EL (cell line): ENCODE measurements around the gene NCK1.
A peak's percentile ranks its signal among the peaks of the same experiment; 100 is the strongest.

Source experiments
- DNase-seq: peaks from one replicate; pipeline ENCODE4 v3.0.0-alpha.2; 2016

NCK1 gene

DNA sequence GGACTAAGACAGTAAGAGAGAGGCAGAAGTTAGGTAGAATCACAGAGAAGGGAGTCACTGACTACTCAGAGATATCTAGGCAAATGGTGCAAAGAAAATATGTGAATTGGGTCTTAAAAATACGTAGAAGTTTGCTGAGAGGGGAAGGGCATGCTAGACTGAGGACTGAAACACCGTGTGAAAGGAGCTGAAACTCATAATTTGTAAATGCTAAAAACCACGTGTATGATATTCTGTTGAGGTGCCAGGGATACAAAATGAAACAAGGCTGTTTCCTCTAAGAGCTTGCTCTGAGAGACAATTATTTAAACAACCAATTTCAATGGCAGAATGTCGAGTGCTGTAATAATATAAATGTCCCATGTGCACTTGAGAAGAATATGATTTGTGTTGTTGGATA is 47.2 kb downstream of the NCK1 start:
- DNase-seq, result no peak

DNA sequence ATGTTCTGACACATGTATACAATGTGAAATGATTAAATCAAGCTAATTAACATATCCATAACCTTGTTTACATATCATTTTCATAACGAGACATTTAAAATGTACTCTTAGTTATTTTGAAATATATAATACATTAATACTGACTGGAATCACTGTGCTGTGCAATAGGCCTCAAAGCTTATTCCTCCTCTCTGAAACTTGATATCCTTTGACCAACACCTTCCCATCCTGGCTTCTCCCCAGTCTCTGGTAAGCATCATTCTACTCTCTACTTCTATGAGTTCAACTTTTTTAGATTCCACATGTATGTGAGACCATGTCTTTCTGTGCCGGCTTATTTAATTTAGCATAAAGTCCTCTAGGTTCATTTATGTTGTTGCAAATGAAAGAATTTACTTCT is 48.7 kb downstream of the NCK1 start:
- no peak for DNase-seq

DNA sequence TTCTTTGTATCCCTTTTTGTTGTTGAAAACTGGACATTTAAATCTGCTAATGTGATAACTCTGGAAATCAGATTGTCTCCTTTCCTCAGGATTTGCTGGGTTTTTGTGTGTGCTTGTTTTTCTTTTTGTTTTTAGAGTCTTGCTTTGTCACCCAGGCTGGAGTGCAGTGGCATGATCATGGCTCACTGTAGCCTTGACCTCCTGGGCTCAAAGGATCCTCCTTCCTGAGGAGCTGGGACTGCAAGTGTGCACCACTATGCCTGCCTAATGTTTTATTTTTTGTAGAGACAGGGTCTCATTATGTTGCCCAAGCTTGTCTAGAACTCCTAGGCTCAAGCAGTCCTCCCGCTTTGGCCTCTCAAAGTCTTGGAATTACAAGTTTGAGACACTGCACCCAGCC is 51.2 kb downstream of the NCK1 start:
- no peak for DNase-seq

DNA sequence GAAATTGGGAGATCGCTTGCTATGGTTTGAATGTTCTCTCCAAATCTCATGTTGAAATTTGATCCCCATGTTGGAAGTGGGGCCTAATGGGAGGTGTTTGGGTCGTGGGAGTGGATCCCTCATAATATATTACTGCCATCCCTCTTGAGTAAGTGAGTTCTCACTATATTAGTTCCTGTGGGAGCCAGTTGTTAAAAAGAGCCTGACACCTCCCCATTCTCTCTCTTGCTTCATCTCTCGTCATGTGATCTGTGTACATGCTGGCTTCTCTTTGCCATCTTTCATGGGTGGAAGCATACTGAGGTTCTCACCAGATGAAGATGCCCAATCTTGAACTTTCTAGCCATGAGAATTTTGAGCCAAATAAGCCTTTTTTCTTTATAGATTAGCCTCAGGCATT is 52.7 kb downstream of the NCK1 start:
- DNase-seq, result no peak

DNA sequence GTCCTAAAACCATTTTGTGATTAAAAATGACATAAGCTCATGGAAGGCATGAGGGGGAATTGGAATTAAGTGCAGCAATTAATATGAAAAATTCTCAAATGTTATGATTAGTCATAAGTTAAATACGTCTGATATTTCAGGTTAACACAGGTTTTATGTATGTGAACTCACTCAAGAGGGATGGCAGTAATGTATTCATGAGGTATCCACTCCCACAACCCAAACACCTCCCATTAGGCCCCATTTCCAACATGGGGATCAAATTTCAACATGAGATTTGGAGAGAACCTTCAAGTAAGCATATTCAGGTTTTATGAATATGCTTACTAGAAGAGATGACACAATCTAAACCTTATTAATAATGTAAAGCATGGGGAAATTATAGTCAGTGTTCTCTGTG is 54.2 kb downstream of the NCK1 start:
- no peak for DNase-seq

DNA sequence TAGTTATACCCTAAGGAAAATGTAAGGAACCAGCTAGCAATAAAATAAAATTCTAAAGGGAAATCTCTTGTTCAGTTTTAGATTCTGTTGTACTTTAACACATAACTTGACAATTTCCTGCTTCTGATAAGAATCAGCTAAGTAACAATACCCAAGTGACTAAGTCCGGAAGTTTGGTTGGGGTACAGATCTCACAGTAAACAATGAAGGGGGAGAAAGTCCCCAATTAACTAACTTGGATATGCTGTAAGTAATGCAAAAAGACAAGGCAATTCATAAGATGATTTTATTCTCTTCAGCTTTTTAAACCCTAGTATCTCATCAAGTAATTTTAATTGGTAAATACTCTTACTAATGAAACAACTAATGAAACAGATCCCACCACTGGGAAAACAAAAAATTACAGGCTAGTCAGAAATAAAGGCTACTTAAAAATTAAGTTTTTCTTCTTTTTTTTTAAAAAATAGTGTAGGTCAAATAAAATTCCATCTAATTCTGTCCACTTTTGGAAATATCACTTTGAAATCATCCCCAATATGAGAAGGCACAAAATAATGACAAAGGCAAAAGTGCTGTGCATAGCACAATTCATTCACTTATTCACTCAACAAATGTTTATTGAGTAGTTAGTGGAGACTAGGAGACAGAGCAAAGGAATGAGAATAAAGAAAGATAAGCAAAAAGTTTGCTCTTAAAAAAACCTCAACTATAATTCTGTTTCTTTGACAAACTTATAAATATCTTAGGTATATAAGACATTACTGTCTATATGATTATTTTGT is 58.0 kb downstream of the NCK1 start:
- DNase-seq, result peak; percentile 11

DNA sequence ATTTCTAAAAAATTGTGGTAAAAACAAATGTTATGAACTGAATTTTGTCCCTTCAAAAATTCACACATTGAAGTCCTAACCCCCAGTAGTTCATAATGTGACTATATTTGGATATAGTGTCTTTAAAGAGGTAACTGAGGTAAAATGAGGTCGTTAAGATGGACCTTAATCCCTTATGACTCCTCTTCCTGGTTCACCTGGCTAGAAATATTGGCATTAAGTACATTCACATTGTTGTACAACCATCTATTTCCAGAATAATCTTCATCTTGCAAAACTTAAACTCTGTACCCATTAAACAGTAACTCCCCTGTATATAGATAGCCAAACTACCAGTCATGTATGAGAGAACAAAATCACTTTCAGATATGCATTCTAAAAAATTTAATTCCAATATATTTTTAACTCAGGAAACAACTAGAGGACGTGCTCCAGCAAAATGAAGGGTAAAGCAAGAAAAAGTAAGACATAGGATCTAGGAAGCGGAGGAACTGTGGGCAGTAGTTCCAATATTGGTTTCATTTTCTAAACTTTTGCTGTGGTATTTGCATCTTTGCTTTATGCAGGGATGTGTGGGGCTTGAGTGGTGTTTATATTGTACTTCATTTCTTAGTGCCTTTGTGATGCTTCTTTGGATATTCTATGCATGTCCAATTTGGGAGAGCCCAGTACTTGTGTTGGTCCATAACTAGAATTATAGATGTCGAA is 59.0 kb downstream of the NCK1 start:
- DNase-seq, result no peak

DNA sequence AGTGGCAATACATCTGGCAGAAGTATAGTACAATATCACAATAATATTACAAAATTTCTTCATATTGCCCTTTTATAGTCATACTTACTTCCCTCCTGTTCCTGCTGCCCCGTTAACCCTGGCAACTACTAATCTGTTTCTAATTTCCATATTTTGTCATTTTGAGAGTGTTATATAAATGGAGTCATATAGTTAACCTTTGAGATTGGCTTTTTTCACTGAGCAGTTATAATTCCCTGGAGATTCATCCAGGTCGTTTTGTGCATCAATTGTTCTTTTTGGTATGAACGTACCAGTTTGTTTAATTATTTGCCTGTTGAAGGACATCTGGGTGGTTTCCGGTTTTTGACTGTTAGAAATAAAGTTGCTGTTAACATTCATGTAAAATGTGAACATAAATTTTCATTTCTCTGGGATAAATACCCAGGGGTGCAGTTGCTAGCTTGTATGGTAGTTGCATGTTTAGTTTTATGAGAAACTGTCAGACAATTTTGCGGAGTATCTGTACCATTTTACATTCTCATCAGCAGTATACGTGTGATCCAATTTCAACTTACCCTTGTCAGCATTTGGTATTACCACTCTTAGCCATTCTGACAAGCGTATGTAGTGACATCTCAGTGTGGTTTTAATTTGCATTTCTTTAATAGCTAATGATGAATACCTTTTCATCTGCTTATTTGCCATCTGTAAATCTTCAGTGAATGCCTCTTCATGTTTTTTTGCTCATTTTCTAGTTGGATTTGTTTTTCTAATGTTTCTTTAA is 63.6 kb downstream of the NCK1 start:
- no peak for DNase-seq

DNA sequence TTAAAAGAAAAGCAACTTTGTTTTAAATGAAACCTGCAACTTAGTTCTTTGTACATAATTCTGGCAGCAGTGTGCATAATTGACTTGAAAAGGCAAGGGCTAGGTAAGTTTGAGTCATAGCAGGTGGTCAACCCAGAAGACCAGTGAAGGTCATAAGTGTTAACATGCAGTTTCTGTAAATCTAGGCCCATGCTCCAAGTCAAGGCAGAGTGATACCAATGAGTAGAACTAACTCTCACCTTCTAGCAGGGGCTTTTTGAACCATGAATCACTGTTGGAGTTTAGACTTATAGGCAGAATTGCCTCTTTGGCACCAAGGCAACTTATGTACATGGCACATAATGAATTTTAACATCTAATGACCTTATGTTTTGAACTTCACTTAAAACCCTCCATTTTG is 66.2 kb downstream of the NCK1 start:
- no peak for DNase-seq

DNA sequence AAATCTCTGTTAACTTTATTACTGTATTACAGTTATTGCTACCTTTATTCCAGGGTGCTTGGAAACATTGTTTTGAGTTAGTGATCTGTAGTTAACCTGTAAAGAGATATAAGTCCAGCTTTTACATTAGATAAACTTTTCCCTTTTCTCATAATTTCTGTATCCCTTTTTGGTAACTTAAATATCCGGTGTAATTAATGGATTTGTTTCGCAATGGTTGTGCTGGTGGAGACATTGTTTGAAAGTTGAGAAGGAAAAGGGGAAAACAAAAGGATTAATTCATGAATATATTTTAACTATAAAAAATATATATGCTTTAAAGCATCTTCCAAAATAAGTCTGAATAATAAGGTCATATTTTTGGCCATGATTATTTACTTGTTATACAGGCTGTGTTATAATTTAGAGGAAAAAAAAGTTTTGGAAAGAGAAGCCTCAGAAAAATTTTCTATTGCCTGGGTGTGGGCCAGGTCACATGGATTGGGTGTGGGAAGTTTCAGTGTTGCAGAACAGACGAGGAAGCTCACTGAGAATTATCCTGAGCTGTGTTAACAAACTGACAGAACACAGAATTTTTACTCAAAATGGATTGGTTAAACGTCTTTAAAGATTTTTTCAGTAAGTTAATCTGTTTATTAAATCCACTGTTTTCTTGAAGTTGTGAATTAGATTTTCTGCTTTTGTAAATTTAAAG is 68.1 kb downstream of the NCK1 start:
- no peak for DNase-seq

DNA sequence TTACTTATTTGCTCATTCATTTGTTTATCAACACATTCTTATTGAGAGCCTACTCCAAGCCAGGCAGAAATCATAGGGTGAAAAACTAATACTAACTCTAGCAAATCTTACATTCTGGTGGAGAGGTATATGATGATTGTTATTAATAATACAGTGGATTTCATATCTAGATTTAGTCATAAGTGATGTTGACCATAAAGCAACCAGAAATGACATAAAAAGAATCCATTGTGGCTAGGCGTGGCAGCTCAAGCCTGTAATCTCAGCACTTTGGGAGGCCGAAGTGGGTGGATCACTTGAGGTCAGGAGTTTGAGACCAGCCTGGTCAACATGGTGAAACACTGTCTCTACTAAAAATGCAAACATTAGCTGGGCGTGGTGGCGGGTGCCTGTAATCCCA is 69.6 kb downstream of the NCK1 start:
- no peak for DNase-seq

DNA sequence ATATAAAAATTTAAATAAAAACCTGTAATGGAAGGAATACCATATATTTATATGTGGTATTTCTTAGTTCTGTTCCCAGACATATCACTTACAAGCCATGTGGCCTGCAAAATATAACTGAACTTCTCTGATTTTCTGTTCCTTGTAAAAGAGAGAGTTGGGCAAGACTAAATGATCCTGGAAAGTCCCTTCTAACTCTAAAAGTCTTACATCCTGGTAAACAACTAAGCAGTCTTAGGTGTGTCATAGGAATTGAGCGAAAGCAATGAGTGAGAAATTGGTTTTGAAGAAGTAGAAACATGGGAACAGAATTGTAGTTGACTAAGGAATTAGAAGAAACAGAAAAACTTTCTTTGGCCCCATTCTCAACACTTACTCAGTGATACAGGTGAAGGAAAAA is 70.5 kb downstream of the NCK1 start:
- DNase-seq, result no peak

DNA sequence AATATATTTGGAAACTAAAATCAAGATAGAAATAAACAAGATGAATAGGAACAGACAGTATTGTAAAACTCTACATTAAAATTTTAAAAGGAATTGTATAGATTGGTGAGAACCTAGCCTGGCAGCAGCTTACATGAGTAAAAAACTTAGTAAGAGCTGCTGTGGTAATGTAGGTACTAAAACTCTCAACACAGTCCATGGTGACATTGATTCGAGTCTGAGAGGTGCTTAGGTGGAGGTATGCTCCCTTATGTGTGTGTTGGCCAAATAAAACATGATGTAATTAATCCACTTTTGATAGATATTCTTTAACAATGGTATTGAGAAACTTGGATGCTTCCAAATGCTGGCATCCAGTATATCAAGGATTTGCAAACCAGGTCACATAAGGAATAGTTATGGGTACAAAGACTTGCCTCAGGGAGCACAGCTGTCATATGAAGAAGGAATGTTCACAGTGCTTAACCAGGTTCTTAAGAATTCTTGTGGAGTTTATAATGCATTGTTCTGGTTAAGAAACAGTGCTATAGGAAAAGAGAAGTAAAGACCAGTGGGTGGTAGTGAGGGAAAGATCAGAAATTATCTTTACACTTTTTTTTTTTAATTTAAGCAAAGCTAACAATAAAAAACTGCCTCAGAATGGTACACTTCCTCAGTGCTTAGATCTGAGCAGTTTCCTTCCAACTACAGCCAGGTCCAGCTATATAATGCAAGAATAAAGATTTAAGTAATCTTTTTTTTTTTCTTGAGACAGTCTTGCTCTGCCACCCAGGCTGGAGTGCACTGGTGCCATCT is 71.2 kb downstream of the NCK1 start:
- DNase-seq, result no peak

DNA sequence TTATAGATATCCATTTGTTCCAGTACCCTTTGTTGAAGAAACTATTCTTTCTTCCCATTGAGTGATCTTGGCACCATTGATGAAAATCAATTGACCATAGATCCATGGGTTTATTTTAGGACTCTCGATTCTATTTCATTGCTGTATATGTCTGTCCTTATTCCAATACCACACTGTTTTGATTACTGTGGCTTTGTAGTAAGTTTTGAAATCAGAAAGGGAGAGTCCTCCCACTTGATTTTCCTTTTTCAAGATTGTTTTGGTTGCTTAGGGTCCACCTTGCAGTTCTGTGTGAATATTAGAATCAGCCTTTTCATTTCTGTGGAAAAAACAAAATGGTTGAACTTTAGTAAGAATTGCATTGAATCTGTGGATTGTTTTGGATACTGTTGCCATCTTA is 75.2 kb downstream of the NCK1 start:
- DNase-seq, result no peak

DNA sequence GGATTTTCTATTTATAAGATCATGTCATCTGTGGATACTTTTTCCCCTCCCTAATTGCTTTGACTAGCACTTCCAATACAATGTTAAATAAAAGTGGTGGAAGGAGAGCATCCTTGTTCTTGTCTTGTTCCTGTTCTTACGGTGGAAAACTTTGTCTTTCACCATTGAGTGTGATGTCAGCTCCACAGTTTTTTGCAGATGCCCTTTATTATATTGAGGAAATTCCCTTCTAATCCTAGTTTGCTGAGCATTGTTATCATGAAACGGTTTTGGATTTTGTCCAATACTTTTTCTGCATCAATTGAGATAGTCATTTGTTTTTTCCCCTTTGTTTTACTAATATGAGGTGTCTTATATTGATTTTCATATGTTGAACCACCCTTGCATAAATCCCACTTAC is 75.8 kb downstream of the NCK1 start:
- DNase-seq, result no peak

DNA sequence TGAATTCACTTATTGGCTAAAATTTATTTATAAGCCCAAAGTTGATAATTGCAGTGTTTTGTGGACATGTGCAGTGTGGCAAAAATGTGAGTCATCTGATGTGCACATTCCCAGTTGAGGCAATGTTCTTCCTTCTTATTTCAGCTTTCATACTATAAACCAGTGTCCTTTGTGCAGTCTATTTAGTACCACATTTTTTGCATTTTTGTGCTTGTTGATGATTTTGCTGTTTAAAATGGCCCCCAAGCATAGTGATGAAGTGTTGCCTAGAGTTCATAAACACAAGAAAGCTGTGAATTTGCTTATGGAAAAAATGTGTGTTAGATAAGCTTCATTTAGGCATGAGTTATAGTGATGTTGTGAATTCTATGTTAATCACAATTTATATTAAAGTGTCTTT is 76.3 kb downstream of the NCK1 start:
- DNase-seq, result peak; percentile 75

DNA sequence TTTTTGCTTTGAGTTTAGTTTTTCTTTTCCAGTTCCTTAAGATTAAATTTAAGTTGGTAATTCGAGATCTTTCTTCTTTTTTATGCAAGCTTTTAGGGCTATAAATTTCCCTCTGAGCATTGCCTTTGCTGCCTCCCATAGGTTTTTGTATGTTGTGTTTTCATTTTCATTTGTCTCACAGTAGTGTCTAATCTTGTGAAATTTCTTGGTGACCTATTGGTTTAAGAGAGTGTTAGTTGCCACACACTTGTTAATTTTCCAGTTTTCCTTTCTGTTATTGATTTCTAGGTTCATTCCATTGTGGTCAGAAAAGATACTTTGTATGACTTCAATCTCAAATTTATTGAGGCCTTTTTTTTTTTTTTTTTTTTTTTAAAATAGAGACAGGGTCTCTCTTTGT is 77.5 kb downstream of the NCK1 start:
- no peak for DNase-seq

DNA sequence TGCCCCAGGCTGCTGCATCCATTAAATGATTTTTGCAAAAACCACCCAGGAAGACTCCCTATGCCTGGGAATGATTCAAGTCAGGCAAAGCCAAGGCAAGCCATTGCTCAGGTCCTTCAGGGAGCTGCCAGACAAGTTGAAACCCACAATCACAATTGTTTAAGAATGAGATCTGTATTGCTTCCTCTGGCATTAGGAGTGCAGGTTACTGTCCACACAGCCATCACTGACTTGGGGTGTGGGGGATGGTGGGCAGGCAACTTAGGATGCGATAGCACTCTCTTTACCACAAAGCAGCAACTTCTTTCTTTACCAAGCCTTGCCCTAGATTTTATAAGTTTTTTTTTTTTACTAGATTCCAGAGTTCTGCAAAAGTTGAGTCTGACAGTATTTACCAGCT is 80.8 kb downstream of the NCK1 start:
- no peak for DNase-seq

DNA sequence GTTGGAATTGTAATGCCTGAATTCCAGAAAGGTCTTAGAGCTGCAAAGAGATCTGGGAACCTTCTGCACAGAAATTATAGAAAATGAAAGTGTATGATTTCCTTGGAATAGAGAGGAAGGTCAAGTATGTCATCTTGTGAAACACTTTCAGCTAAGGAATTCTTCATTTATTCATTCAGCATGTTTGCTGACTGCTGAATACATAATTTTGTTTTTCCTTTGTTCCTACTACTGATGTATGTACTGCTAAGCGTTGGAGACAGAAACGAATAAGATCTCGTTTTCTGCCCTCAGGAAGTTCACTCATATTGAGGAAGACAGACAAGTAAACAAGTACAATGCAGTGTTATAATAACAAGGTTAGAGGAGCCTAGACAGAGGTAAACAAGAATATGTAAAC is 81.4 kb downstream of the NCK1 start:
- no peak for DNase-seq

DNA sequence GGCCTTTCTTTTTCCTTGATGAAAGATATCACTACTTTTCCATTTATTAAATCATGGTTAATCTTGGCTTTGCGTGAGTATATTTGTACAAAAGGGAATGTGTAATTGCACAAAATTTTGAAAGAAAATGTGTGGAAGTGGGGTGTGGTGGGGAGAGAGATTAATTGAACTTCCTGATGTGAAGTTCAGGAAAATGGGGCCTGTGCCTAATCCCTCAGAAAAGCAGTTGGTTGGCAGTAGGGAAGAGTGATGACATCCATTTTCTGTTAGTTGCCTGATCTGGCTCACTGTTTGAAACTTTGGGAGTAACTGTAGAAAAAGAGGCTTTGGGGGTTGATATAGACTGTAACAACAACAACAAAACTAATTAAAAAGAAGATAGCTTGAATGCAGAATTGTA is 85.0 kb downstream of the NCK1 start:
- DNase-seq, result no peak

DNA sequence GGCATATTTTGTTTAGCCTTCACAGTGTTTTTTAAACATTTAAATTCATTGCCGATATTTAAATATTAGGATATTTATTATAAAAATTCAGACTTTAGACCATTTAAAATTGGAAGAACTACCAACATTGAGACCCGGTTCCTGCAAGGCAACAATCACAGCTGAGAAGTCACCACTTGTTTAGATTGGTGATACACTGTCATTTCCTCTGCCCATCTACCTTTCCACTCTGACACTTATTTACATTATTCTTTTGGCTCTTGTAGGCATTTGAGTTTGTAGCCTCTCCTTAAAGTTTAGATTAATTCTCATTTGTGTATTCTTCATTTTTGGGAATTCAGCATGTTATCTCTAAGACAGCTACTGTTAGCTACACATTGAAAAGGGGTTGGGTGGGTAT is 85.5 kb downstream of the NCK1 start:
- DNase-seq, result no peak

DNA sequence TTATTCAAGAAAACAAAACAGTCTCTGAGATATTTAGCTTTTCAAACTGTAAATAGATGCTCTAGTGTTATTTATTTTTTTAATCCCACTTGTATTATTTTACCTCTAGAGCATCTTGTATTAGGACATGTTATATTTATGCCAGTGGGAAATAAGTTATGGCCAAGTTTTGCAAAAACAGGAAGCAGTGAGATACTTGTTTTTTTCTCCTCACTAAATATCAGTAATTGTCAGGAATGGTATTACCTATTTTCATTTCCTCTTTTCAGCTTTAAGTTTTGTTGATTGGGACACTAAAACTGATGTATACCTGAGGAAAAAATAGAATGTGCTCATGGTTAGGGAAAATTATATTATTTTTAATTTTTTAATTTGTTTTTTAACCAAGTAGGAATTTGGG is 87.1 kb downstream of the NCK1 start:
- no peak for DNase-seq

DNA sequence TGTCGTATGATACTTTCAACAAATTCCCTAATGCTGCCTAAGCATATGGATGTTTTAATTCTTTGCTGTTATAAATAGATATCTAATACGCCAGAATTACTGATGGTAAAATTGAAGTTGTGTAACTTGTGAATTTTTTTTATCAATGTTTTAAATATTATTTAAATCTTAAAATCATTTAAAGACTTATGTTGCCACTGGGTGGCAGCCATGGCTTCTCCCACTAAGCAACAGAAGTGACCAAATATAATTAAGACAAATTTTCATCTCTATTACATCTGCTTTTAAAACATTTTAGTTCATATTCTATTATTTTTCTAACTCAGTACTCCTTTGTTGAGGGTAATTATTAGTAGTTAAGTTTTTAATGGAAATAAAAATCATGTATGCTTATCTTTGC is 87.7 kb downstream of the NCK1 start:
- no peak for DNase-seq
